Thyroid gland (tissue), 4 donors: ENCODE measurements around the gene HSD17B1. TPM values are rescaled to one million over a fixed set of nuclear protein-coding genes. Genes with fewer than 3 reads are reported as not detected.

Source experiments
- DNase-seq, 2 donors: peaks; one replicate each; pipeline ENCODE4 v3.0.0-alpha.2; 2019
- H3K27ac ChIP-seq, 3 donors: fragments of 200-600 bp; sonication (generic); 1 replicate in 2 of 3; 2 replicates in 1 of 3; pipeline ENCODE4 v1.5.1; 2016 to 2019; ENCODE audit warnings: mild to moderate bottlenecking in 1 of 3, moderate library complexity in 1 of 3
- H3K27me3 ChIP-seq: fragments of 200-600 bp; sonication (generic); one replicate; pipeline ENCODE4 v1.5.1; 2019
- H3K36me3 ChIP-seq, 2 donors: fragments of 200-600 bp; sonication (generic); one replicate each; pipeline ENCODE4 v1.5.1; 2016 to 2019
- H3K4me1 ChIP-seq, 2 donors: fragments of 200-600 bp; sonication (generic); one replicate each; pipeline ENCODE4 v1.5.1; 2017 to 2019
- H3K4me3 ChIP-seq, 3 donors: fragments of 200-600 bp; sonication (generic); replicated peaks in 1 of 3; 1 replicate in 2 of 3; 2 replicates in 1 of 3; pipeline ENCODE4 v1.5.1; 2016; ENCODE audit warnings: mild to moderate bottlenecking in 1 of 3
- H3K9me3 ChIP-seq: fragments of 200-600 bp; sonication (generic); one replicate; pipeline ENCODE4 v1.5.1; 2017
- CTCF ChIP-seq, 6 experiments: fragments of 200-600 bp in 3 of 6; fragments of 450-650 bp in 3 of 6; sonication (generic) in 3 of 6; IDR thresholded peaks; one replicate each; pipeline ENCODE4 v1.5.1; 2016 to 2019; ENCODE audit warnings: antibody characterized with exemption in 6 of 6, mild to moderate bottlenecking in 2 of 6, inconsistent platforms in 1 of 6, moderate library complexity in 1 of 6
- POLR2A ChIP-seq, 2 donors: fragments of 450-650 bp; IDR thresholded peaks; one replicate each; pipeline ENCODE4 v1.6.1; 2017; ENCODE audit warnings: antibody characterized with exemption in 2 of 2, mild to moderate bottlenecking in 2 of 2, moderate library complexity in 1 of 2
- WGBS, 2 donors: methylation state at CpG; one replicate each; pipeline ENCODE4 v1.1.5; 2017; 5-methylcytosine and 5-hydroxymethylcytosine counted together
- intact Hi-C: fragments of 100-400 bp; cut with DNase I; formaldehyde crosslinking; loops from one replicate; pipeline ENCODE4 v1.15.1; 2023
- total RNA-seq, 4 donors: library from RNA; depleted of rRNA; stranded (reverse); fragments of >200 nt; gene quantifications; one replicate each; pipeline ENCODE4 v1.2.3, GENCODE V29; 2016

The HSD17B1 gene
- total RNA-seq, 4 donors from 2014 or later = 0.21 to 4.1 (median 1.3) TPM

GRCh38 chr17:42559075-42559474, 6.4 kb downstream of the HSD17B1 start:
- 74 to 75% methylated on average over 6 of the region's 6 CpGs for WGBS, 2 donors
- no peak overlapping the region for H3K4me3 ChIP-seq
- peaks cover 29 to 32% of the 10 kb centered on the region in 2 donors for H3K4me1 ChIP-seq
- intact Hi-C loops = no loop called here
- H3K9me3 ChIP-seq = no peaks in the 10 kb centered on the region
- peak overlapping the region in 2 of 3 donors; percentile 30 to 38 for H3K27ac ChIP-seq
- no peaks in the 10 kb centered on the region for H3K27me3 ChIP-seq
- TF ChIP-seq POLR2A (IDR thresholded peaks at IDR 0.05) (no peak), CTCF (IDR thresholded peaks at IDR 0.05) (no peak)
- no peaks in the 10 kb centered on the region for H3K36me3 ChIP-seq
- peak in 1 of 2 donors; percentile 46 for DNase-seq

GRCh38 chr17:42560246-42560645, 7.5 kb downstream of the HSD17B1 start:
- intact Hi-C loops = no loop called here
- no peak for DNase-seq
- Histone ChIP-seq H3K4me1 (peaks cover 28 to 29% of the 10 kb centered on the region in 2 donors), H3K4me3 (no peak overlapping the region), H3K36me3 (peaks cover 8 to 9% of the 10 kb centered on the region in 2 donors), H3K27ac (no peak overlapping the region), H3K9me3 (no peaks in the 10 kb centered on the region), H3K27me3 (no peaks in the 10 kb centered on the region)
- TF ChIP-seq POLR2A (IDR thresholded peaks at IDR 0.05) (no peak), CTCF (IDR thresholded peaks at IDR 0.05) (no peak)
- 96% methylated on average over 3 of the region's 3 CpGs for WGBS, 2 donors

DNA sequence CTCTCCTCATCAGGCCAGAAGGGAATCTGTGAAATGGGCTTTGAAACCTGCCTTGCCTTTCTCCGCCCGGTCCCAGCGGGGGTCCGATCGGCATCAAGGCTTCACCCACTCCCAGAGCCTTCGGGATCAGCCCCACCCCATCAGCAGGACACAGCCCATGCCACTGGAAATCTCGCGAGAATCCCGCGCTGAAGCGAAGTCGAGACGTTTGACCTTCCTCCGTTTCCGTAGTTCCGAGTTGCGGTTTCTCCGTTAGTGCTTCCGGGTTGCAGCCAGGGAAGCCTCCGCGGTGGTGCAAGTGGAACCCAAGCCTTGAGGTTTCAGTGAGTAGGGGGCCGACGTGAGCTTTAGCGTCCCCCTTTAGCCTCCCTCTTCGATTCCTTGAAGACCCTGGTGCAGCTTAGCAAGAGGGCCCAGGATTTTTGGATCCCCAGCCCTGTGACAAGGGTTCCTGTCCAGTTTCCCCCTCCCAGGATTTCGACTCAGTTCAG, 9.2 kb downstream of the HSD17B1 start, which contains the start of gene COASY:
TSS of gene COASY (plus strand) at position 252 of the 491 bp plus-strand sequence. CDS start 475 bp downstream, outside the sequence.
- Histone ChIP-seq H3K27me3 (no peaks in the 10 kb centered on the region), H3K36me3 (peaks cover 16 to 17% of the 10 kb centered on the region in 2 donors), H3K9me3 (no peaks in the 10 kb centered on the region), H3K4me1 (peaks cover 32 to 34% of the 10 kb centered on the region in 2 donors), H3K27ac (peak within 1 kb of the TSS; percentile 66 to 74 (median 69)), H3K4me3 (peak within 1 kb of the TSS; percentile 78 to 88 (median 82))
- TF ChIP-seq CTCF (IDR thresholded peaks at IDR 0.05) = peak in 1 of 6 experiments; percentile 16
- peak in 1 of 2 donors; percentile 64 for TF ChIP-seq POLR2A (IDR thresholded peaks at IDR 0.05)
- intact Hi-C loops = no loop called here
- DNase-seq = peak; percentile 95
- WGBS, 2 donors = 1% methylated on average over 24 to 25 of the region's 26 CpGs

- peak overlapping the region; percentile 78 to 88 (median 82) for H3K4me3 ChIP-seq
- peaks cover 32 to 34% of the 10 kb centered on the region in 2 donors for H3K4me1 ChIP-seq
- no peaks in the 10 kb centered on the region for H3K9me3 ChIP-seq
- 7 to 22% methylated on average over 21 to 24 of the region's 48 CpGs for WGBS, 2 donors
- intact Hi-C loops = no loop called here
- no peak for DNase-seq
- H3K36me3 ChIP-seq = peaks cover 16 to 17% of the 10 kb centered on the region in 2 donors
- no peaks in the 10 kb centered on the region for H3K27me3 ChIP-seq
- TF ChIP-seq POLR2A (IDR thresholded peaks at IDR 0.05) = no peak
- TF ChIP-seq CTCF (IDR thresholded peaks at IDR 0.05) = no peak
- peak overlapping the region; percentile 37 to 74 (median 69) for H3K27ac ChIP-seq
Observed at GRCh38 chr17:42562388-42563142, 9.8 kb downstream of the HSD17B1 start.

- intact Hi-C loops = no loop called here
- H3K27ac ChIP-seq = peak overlapping the region in 1 of 3 donors; percentile 69
- H3K36me3 ChIP-seq = peaks cover 16 to 17% of the 10 kb centered on the region in 2 donors
- H3K4me1 ChIP-seq = peaks cover 38 to 40% of the 10 kb centered on the region in 2 donors
- no peak for DNase-seq
- WGBS, 2 donors = 77 to 81% methylated on average over 13 to 14 of the region's 14 CpGs
- no peak for TF ChIP-seq CTCF (IDR thresholded peaks at IDR 0.05)
- TF ChIP-seq POLR2A (IDR thresholded peaks at IDR 0.05) = no peak
- no peaks in the 10 kb centered on the region for H3K27me3 ChIP-seq
- H3K4me3 ChIP-seq = peak overlapping the region in 2 of 3 donors; percentile 78 to 82
- no peaks in the 10 kb centered on the region for H3K9me3 ChIP-seq
Observed at GRCh38 chr17:42563143-42563509, 10.4 kb downstream of the HSD17B1 start.
